ENCODE measurements around the gene L3MBTL4.

The L3MBTL4 gene

DNA sequence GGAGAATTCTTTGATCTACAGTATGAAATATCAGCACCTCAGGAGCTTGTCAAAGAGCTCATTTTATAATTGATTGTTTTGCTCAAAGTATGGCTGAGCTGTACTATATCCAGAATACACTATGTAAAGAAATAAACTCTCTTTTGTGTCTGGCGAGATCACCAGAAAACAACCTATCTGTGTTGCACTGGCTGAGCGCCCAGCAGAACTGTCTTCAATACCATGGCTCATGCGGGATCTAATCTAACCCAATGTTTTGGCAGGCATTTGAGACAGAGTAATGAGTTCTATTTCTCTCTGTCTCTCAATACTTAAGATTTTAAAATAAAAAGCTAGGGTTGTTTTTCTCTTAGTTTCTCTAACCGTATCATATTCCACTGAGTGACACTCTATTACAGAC, 192.4 kb downstream of the L3MBTL4 start:
- no peaks in the 10 kb centered on the region for H3K4me1 ChIP-seq (ENCODE audit: control insufficient read depth, insufficient read depth, low read depth, low read length)
- no peak overlapping the region for H4K91ac ChIP-seq (ENCODE audit: low read length)
- H3K14ac ChIP-seq (ENCODE audit: low read length in 2 of 2): no peak overlapping the region
- no peaks in the 10 kb centered on the region for H3K27me3 ChIP-seq (ENCODE audit: control insufficient read depth in 1 of 2, insufficient read depth in 1 of 2, low read length in 2 of 2)
- no peaks in the 10 kb centered on the region for H3K79me1 ChIP-seq (replicated peaks; ENCODE audit: low read length, poor library complexity, severe bottlenecking)
- no peak overlapping the region for H4K8ac ChIP-seq (ENCODE audit: low read length)
- DNase-seq: no peak
- WGBS: 97% methylated on average over 4 of the region's 4 CpGs
- no peak overlapping the region for H2BK120ac ChIP-seq (ENCODE audit: low read depth, low read length)
- no peak overlapping the region for H2BK5ac ChIP-seq (ENCODE audit: low read depth, low read length, poor library complexity, severe bottlenecking)
- H3K23ac ChIP-seq (ENCODE audit: low read length in 2 of 2): no peak overlapping the region
- no peak overlapping the region for H2BK12ac ChIP-seq (ENCODE audit: low read length in 2 of 2)
- H3K27ac ChIP-seq (ENCODE audit: low read length, poor library complexity, severe bottlenecking): no peak overlapping the region
- no peak overlapping the region for H3K4me3 ChIP-seq (ENCODE audit: insufficient read depth in 1 of 2, low read depth in 1 of 2, low read length in 2 of 2)
- no peak overlapping the region for H2AK5ac ChIP-seq (ENCODE audit: low read length, severe bottlenecking)
- no peak overlapping the region for H3K4me2 ChIP-seq (ENCODE audit: low read length, poor library complexity, severe bottlenecking)
- H2AFZ ChIP-seq (ENCODE audit: low read depth, low read length): no peak overlapping the region
- H3K9ac ChIP-seq (ENCODE audit: low read length): no peak overlapping the region
- H3K9me3 ChIP-seq (ENCODE audit: control insufficient read depth, low read length): no peaks in the 10 kb centered on the region
- H3K4ac ChIP-seq (ENCODE audit: low read depth in 1 of 2, low read length in 2 of 2): no peak overlapping the region
- no peaks in the 10 kb centered on the region for H3K36me3 ChIP-seq (ENCODE audit: control insufficient read depth in 1 of 2, insufficient read depth in 2 of 2, low read depth in 1 of 2, low read length in 2 of 2)
- H2BK15ac ChIP-seq (ENCODE audit: low read depth, poor library complexity, severe bottlenecking): no peak overlapping the region
- H3K18ac ChIP-seq (ENCODE audit: low read depth in 1 of 2, low read length in 2 of 2): no peak overlapping the region

- H3K27me3 ChIP-seq (ENCODE audit: control insufficient read depth in 1 of 2, insufficient read depth in 1 of 2, low read length in 2 of 2): no peaks in the 10 kb centered on the region
- no peak overlapping the region for H2BK120ac ChIP-seq (ENCODE audit: low read depth, low read length)
- no peak overlapping the region for H3K9ac ChIP-seq (ENCODE audit: low read length)
- no peak overlapping the region for H2AK5ac ChIP-seq (ENCODE audit: low read length, severe bottlenecking)
- H4K91ac ChIP-seq (ENCODE audit: low read length): no peak overlapping the region
- no peak overlapping the region for H3K14ac ChIP-seq (ENCODE audit: low read length in 2 of 2)
- no peak overlapping the region for H2BK5ac ChIP-seq (ENCODE audit: low read depth, low read length, poor library complexity, severe bottlenecking)
- H3K23ac ChIP-seq (ENCODE audit: low read length in 2 of 2): no peak overlapping the region
- WGBS: 25% methylated on average over 1 of the region's 2 CpGs
- no peak overlapping the region for H3K4ac ChIP-seq (ENCODE audit: low read depth in 1 of 2, low read length in 2 of 2)
- DNase-seq: no peak
- no peak overlapping the region for H3K4me3 ChIP-seq (ENCODE audit: insufficient read depth in 1 of 2, low read depth in 1 of 2, low read length in 2 of 2)
- H3K9me3 ChIP-seq (ENCODE audit: control insufficient read depth, low read length): no peaks in the 10 kb centered on the region
- no peaks in the 10 kb centered on the region for H3K4me1 ChIP-seq (ENCODE audit: control insufficient read depth, insufficient read depth, low read depth, low read length)
- H3K4me2 ChIP-seq (ENCODE audit: low read length, poor library complexity, severe bottlenecking): no peak overlapping the region
- H2BK12ac ChIP-seq (ENCODE audit: low read length in 2 of 2): no peak overlapping the region
- H3K27ac ChIP-seq (ENCODE audit: low read length, poor library complexity, severe bottlenecking): no peak overlapping the region
- H2AFZ ChIP-seq (ENCODE audit: low read depth, low read length): no peak overlapping the region
- no peak overlapping the region for H3K18ac ChIP-seq (ENCODE audit: low read depth in 1 of 2, low read length in 2 of 2)
- no peaks in the 10 kb centered on the region for H3K79me1 ChIP-seq (replicated peaks; ENCODE audit: low read length, poor library complexity, severe bottlenecking)
- no peak overlapping the region for H2BK15ac ChIP-seq (ENCODE audit: low read depth, poor library complexity, severe bottlenecking)
- H3K36me3 ChIP-seq (ENCODE audit: control insufficient read depth in 1 of 2, insufficient read depth in 2 of 2, low read depth in 1 of 2, low read length in 2 of 2): no peaks in the 10 kb centered on the region
- H4K8ac ChIP-seq (ENCODE audit: low read length): no peak overlapping the region
Measured at GRCh38 chr18:6221602-6222014, 193.1 kb downstream of the L3MBTL4 start.

DNA sequence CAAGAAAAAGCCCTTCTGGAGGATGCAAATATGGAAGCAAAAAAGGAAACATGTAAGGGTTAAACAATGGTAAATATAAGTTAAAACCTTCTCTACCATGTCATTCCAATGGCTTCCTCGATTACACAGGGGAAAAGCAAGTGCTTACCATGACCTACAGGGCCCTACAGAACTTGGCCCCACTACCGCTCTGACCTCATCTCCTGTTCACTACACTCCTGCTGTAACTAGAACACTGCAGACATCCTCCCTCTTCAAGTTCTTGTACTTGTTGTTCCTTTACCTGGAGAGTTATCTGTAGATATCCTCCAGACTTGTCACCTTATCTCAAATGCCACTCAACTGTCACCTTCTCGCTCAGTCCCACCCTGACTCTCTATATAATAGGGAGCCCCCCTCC, 194.6 kb downstream of the L3MBTL4 start:
- DNase-seq: no peak
- no peak overlapping the region for H3K4ac ChIP-seq (ENCODE audit: low read depth in 1 of 2, low read length in 2 of 2)
- no peak overlapping the region for H2AFZ ChIP-seq (ENCODE audit: low read depth, low read length)
- no peak overlapping the region for H2BK15ac ChIP-seq (ENCODE audit: low read depth, poor library complexity, severe bottlenecking)
- WGBS: 77% methylated on average over 3 of the region's 3 CpGs
- no peak overlapping the region for H3K23ac ChIP-seq (ENCODE audit: low read length in 2 of 2)
- H3K27ac ChIP-seq (ENCODE audit: low read length, poor library complexity, severe bottlenecking): no peak overlapping the region
- H3K9me3 ChIP-seq (ENCODE audit: control insufficient read depth, low read length): no peaks in the 10 kb centered on the region
- no peak overlapping the region for H3K4me3 ChIP-seq (ENCODE audit: insufficient read depth in 1 of 2, low read depth in 1 of 2, low read length in 2 of 2)
- H3K36me3 ChIP-seq (ENCODE audit: control insufficient read depth in 1 of 2, insufficient read depth in 2 of 2, low read depth in 1 of 2, low read length in 2 of 2): no peaks in the 10 kb centered on the region
- no peaks in the 10 kb centered on the region for H3K4me1 ChIP-seq (ENCODE audit: control insufficient read depth, insufficient read depth, low read depth, low read length)
- H4K91ac ChIP-seq (ENCODE audit: low read length): no peak overlapping the region
- H3K14ac ChIP-seq (ENCODE audit: low read length in 2 of 2): no peak overlapping the region
- no peak overlapping the region for H3K18ac ChIP-seq (ENCODE audit: low read depth in 1 of 2, low read length in 2 of 2)
- no peak overlapping the region for H4K8ac ChIP-seq (ENCODE audit: low read length)
- no peak overlapping the region for H2AK5ac ChIP-seq (ENCODE audit: low read length, severe bottlenecking)
- no peak overlapping the region for H2BK5ac ChIP-seq (ENCODE audit: low read depth, low read length, poor library complexity, severe bottlenecking)
- H2BK12ac ChIP-seq (ENCODE audit: low read length in 2 of 2): no peak overlapping the region
- no peak overlapping the region for H2BK120ac ChIP-seq (ENCODE audit: low read depth, low read length)
- H3K9ac ChIP-seq (ENCODE audit: low read length): no peak overlapping the region
- H3K79me1 ChIP-seq (replicated peaks; ENCODE audit: low read length, poor library complexity, severe bottlenecking): no peaks in the 10 kb centered on the region
- no peaks in the 10 kb centered on the region for H3K27me3 ChIP-seq (ENCODE audit: control insufficient read depth in 1 of 2, insufficient read depth in 1 of 2, low read length in 2 of 2)
- H3K4me2 ChIP-seq (ENCODE audit: low read length, poor library complexity, severe bottlenecking): no peak overlapping the region

GRCh38 chr18:6219116-6219717, 195.5 kb downstream of the L3MBTL4 start:
- H3K23ac ChIP-seq (ENCODE audit: low read length in 2 of 2): no peak overlapping the region

More at GRCh38 chr18:6219116-6219717, 195.5 kb downstream of the L3MBTL4 start:
- Histone ChIP-seq H2AFZ (ENCODE audit: low read depth, low read length) (no peak overlapping the region), H3K18ac (ENCODE audit: low read depth in 1 of 2, low read length in 2 of 2) (no peak overlapping the region), H3K9ac (ENCODE audit: low read length) (no peak overlapping the region), H4K91ac (ENCODE audit: low read length) (no peak overlapping the region), H3K27ac (ENCODE audit: low read length, poor library complexity, severe bottlenecking) (no peak overlapping the region), H4K8ac (ENCODE audit: low read length) (no peak overlapping the region), H3K36me3 (ENCODE audit: control insufficient read depth in 1 of 2, insufficient read depth in 2 of 2, low read depth in 1 of 2, low read length in 2 of 2) (no peaks in the 10 kb centered on the region), H3K14ac (ENCODE audit: low read length in 2 of 2) (no peak overlapping the region), H2BK120ac (ENCODE audit: low read depth, low read length) (no peak overlapping the region), H3K9me3 (ENCODE audit: control insufficient read depth, low read length) (no peaks in the 10 kb centered on the region), H2BK15ac (ENCODE audit: low read depth, poor library complexity, severe bottlenecking) (no peak overlapping the region), H3K4ac (ENCODE audit: low read depth in 1 of 2, low read length in 2 of 2) (no peak overlapping the region), H2AK5ac (ENCODE audit: low read length, severe bottlenecking) (no peak overlapping the region), H3K4me1 (ENCODE audit: control insufficient read depth, insufficient read depth, low read depth, low read length) (no peaks in the 10 kb centered on the region), H2BK12ac (ENCODE audit: low read length in 2 of 2) (no peak overlapping the region), H3K4me2 (ENCODE audit: low read length, poor library complexity, severe bottlenecking) (no peak overlapping the region), H3K79me1 (replicated peaks; ENCODE audit: low read length, poor library complexity, severe bottlenecking) (no peaks in the 10 kb centered on the region), H3K4me3 (ENCODE audit: insufficient read depth in 1 of 2, low read depth in 1 of 2, low read length in 2 of 2) (no peak overlapping the region), H3K27me3 (ENCODE audit: control insufficient read depth in 1 of 2, insufficient read depth in 1 of 2, low read length in 2 of 2) (no peaks in the 10 kb centered on the region), H2BK5ac (ENCODE audit: low read depth, low read length, poor library complexity, severe bottlenecking) (no peak overlapping the region)
- peak; percentile 42 for DNase-seq
- 55% methylated on average over 10 of the region's 12 CpGs for WGBS
